NCI-H524 treated with DMSO at 0.1 percent for 48 hours (cell line): ENCODE data around the gene RAB29.
A peak's percentile ranks its signal among the peaks of the same experiment; 100 is the strongest.
"Not testable (repeated sequence)": the region's sequence is repeated elsewhere in the genome, so short reads cannot be mapped to it uniquely, and the experiment has no call there.

ENCODE experiments used
- DNase-seq: peaks from one replicate; lab custom pipeline; 2025; lab: John Stamatoyannopoulos, UW

Gene RAB29, protein sequence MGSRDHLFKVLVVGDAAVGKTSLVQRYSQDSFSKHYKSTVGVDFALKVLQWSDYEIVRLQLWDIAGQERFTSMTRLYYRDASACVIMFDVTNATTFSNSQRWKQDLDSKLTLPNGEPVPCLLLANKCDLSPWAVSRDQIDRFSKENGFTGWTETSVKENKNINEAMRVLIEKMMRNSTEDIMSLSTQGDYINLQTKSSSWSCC

DNA sequence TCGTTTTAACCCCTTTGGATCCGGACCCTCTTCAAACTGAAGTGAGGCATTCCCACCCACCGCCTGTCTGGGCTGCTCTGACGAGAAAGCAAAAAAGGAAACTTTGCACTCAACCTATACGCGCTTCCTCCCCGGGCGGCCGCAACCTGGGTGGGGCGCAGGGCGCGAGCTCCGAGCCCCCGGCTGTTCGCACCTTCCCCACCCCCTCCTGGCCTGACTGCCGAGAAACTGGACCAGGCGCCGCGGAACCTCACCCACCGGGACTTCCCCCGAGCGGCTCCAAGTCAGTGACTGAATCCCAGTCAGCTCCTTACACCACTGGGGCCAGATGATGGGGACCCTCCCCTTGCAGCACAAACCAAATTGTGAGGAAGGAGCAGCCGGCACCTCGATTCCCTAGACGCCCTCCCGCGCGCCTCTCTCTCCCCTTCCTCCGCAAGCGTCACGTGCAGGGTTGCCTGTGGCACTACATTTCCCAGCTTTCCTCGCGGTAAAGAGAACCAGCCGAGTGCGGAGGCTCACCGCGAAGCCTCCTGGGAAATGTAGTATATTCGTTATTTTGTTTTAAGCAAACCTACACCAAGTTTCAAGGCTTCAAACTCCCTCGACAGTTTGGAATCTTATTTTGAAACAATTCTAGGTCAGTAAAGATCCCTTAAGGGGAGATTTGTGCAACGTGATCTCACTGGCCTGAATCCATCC is at the start of gene RAB29:
Gene RAB29 (minus strand): TSS at position 468 of the 702 bp plus-strand sequence. CDS start 526 bp downstream, outside the sequence.
- DNase-seq, result peak; percentile 15

DNA sequence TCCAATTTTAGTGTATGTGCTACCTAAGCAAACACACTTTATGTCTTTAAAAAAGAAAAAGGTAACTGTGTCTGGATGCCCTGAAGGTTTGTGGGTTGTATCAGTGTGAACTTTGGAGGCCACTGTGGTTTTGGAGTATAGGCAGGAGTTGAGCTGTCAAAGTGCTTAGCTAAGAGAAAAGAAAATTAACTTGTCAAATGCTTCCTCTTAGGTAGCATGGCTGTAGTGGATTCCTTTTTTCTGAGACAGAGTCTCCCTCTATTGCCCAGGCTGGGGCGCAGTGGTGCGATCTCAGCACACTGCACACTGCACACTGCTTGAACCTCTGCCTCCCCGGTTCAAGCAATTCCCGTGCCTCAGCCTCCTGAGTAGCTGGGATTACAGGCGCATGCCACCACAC is 48.9 kb upstream of the RAB29 start:
- no peak for DNase-seq

DNA sequence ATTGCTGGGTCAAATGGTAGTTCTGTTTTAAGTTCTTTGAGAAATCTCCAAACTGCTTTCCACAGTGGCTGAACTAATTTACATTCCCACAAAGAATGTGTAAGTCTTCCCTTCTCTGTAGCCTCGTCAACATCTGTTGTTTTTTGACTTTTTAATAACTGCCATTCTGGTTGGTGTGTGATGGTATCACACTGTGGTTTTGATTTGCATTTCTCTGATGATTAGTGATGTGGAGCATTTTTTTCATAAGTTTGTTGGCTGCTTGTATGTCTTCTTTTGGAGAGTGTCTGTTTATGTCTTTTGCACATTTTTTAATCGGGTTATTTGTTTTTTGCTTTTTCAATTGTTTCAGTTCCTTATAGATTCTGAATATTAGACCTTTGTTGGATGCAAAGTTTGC is 48.0 kb upstream of the RAB29 start:
- not testable (repeated sequence) for DNase-seq

DNA sequence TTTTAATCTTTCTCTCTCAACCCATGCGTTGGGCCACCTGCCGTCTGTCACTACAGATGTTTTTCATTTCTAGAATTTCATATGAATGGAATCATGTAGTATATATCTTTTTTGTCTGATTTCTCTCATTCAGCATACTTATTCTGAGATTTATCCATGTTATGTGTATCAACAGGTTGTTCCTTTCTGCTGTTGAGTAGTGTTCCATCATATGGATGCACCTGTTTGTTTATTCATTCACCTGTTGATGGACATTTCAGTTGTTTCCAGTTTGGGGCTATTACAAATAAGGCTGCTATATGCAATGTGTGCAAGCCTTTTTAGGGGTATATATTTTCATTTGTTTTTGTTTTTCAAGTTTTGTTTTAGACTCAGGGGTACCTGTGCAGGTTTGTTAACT is 47.1 kb upstream of the RAB29 start:
- no peak for DNase-seq

DNA sequence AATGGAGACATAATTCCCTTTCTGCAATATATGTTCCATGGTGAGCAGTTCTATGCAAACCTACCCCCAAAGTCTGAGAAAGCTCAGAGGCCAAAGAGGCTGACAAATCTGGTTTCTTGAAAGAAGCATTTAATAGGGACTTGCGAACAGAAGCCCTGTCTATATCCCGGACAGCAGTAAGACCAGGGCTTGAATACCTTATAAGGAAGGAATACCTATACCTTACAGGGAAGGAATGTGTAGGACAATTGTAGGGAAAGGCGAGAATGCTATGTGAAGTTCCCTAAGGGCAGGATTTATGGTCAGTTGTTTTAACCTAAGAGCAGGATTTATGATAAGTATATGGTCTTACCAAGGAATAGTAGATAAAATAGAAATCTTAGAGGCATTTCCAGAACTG is 42.7 kb upstream of the RAB29 start:
- no peak for DNase-seq

DNA sequence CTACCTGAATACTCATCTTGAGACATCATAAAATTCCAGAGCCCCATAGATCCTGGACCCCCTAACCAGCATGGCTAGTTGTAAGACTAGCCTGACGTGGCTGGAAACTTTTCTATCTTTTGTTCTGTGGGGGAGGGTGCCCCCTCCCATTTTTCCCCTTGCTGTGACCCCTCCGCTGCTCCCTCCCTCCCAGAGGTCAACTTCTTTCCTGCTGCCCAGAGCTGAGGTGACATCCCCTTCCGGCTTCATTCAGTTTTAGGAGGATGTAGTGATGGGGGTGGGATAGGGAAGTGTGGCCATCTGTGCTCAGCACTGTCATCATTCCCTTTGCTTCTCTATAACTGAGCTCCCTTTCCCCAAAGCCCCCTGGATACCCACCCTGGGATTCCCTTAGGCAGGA is 42.1 kb upstream of the RAB29 start:
- DNase-seq, result no peak

DNA sequence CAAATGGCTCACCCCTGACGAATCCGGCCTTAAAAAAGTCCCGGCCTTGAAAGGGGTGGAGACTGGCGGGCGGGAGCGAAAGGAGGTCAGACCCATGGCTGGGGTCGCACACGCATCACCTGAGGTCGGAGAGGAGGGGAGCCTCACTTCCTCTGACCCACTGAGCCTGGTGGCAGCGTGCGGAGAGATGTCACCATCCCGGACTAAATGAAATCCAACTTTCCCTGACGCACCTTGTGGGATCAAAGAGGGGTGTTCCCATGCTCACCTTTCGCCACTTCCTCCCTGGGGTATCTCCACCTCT is 38.4 kb upstream of the RAB29 start:
- DNase-seq, result no peak

DNA sequence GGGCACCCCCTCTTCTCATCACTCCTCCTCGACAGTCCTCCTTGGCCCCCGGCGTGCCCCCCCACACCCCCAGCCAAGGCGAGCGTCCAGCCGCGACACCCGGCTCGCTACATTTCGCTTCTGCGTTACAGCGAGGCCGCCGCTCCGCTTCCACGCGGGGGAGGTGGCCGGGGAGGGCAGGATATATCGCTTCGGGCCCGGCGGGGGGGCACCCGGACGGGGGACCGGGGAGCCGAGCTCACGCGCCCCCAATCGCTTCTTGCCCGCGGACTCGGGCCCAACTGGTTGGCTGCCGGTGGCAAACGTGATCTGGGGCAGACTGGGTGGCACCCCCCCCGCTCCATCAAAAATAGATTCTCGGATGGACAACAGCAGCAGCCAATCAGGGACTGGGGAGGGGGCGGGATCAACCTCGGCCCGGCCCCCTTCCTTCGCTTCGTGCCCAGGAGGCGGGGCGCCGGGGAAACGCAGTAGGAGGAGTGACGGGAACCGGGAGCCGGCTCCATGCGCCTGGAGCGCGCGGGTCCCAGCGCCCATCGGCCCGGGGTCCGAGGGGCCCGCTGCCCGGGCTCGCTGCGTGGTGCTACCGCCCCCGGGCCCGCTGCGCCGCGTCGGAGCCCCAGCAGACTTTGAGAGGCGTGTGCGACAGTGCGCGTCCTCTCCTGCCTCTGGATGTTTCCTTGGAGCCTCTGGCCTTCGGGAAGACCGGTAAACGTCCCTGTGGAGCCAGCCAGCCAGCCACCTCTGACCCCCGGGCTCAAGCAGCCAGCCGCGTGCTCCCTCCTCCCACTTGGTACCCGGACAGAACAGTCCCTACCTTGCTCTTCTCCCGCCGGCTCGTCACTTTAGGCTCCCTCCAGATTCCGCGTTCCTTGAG is 37.8 kb upstream of the RAB29 start, which contains the start of gene SLC41A1:
Gene SLC41A1 (minus strand): TSS at position 321 of the 877 bp plus-strand sequence. CDS start 2,757 bp downstream, outside the sequence.
- peak; percentile 61 for DNase-seq

DNA sequence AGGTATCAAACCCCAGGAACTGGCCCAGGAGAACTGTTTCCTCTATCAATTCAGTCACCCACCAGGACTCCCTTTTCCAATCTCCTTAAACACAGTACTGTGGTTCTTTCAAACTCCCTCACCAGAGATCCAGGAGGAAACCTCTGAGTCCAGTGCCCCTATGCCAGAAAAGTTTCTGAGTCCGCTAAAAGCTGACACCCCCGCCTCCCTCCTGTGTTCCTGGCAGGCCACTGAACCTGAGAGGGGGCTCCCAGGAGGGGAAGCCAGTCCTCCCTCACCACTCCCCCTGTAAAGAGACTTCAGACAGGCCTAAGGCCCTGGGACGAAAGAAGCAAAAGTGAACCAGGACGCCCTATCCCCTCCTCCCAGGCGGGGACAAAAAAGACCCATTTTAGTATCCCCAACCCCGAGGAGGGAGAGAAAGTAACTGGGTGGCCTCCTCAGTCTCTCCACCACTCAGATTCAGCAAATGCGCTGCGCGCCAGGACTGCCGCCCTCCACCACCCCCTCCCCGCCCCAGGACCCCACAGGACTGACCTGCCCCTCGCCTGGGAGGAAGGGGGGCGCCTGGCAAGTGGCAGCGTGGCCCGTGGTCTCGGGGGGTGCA is 37.1 kb upstream of the RAB29 start:
- DNase-seq, result no peak

DNA sequence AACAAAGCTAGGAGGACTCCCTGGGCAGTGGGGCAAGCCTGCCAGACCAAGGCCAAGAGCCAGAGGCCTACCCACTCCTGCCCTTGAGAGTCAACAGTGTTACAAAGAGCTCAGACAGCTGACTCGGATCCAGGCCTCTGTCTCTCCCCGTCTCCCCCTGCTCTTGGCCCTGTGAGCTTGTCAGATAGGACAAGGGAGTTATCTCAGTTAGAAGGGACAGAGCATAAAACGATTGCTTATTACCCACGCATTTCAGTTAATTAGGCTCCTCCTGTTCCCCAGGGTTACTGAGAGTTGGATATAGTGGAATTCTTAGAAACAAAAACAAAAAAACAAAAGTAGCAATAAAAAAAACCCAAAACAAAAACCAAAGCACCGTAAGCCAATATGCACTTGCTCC is 36.4 kb upstream of the RAB29 start:
- no peak for DNase-seq

DNA sequence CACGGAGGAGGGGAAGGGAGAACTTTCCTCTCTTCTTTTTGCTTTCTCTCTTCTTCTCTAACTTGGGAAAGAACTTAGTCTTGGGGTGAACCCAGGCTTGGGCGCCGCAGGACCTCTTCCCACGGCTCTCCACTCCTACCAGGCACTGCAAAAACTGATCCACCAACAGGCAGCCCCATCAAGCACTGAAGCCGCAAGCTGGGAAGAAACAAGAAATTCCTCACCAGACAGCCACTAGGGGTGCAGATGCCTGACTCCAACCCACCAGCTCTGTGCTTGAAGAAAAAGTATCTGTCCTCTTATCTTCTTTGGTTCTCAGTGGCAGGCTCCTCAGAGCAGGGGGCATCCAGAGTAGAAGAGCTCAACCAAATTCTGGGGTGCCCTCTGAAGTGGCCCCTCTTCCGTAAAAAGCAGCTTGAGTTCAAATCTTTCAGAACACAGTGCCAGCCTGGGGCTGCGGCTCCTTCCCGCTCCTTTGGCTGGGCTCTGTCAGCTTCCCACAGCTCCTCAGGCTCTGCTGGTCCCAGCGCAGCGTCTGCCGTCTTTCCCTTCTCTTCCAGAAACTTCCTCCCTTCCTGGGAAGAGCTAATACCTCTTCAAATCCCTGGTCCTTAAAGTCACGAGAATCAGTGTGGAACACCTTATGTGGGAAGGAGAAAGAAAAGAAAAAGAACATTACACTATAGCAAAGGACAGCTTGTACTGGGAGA is 35.3 kb upstream of the RAB29 start:
- no peak for DNase-seq

DNA sequence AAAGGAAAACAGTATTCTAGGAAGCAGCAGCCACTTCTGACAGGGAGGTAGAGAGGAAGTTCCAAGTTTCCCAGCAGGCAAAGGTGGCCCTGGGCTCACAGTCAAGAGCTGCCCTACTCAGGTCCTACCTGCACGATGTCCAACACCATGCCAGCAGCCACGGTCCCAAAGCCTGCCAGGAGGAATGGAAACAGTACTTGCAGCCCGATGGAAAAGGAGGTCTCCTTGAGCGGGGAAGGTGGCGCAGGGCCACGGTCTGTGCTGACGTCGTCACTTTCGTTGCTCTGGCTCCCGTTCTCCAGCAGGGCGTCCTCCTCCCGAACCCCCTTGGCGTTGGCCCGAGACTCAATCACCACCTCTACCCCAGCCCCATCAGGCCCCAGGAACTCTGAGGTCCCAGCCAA is 34.7 kb upstream of the RAB29 start:
- no peak for DNase-seq

DNA sequence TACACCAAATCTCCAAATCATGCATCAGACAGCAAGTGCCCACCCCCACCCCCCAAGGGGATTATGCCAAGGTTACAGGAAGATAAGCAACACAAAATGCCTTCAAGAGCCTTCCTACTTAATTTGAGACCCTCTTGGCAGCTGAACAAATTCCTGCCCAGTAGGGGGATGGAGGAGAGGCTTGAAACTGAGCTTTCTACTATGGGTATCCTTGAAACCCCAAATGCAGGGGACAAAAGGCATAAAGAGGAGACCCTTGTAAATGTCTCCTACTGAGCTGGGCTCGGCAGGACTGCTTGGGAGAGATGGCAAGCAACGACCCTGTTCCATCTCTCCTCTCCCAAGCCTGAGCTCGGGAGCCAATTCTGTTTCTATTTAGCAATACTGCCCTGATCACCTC is 34.2 kb upstream of the RAB29 start:
- DNase-seq, result no peak

DNA sequence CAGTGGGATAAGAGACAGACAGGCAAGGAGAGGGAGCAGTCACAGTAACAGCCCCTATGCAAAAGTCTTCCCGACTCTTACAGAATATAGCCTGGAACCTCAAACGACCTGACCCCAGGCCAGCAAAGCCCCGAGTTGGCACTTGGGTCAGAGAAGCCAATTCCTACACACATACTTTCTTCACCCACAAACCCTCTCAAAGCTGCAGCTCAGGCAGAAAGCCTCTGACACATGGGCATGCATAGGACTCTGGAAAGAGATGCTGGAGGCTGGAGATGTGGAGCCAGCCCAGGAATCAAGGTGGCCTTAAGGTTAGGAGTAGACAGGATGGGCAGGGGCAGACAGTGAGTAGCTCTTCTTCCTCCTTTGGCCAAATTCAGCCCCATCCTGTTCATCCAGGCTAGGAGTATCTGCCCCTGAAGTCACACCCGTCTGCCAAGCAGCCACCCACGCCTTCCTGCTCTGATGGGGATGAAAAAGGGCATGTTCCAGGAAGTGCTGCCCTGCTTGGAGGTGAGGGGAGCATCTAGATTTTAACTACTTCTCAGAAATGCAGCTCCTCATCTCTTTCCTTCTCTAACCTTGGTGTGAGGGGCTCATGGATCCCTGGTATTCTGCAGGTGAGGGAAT is 29.9 kb upstream of the RAB29 start:
- no peak for DNase-seq

DNA sequence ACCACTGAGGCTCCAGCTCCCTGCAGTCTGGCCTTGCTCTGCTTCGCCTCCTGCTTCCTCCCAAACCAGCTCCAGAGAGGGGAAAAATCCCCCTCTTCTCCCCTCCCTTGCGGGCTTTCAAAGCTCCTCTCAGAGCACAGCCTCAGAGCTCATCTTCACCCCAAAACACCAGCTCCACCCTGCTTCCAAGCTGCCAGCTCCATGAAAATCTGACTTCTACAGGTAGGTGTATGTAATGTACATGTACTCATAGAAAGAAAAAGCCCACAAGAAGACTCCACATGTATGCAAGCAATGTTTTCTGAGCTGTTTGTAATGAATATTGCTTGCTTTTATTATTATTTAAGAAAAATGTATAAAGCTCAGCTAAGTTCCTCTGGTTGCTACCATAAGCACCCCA is 29.3 kb upstream of the RAB29 start:
- DNase-seq, result no peak

DNA sequence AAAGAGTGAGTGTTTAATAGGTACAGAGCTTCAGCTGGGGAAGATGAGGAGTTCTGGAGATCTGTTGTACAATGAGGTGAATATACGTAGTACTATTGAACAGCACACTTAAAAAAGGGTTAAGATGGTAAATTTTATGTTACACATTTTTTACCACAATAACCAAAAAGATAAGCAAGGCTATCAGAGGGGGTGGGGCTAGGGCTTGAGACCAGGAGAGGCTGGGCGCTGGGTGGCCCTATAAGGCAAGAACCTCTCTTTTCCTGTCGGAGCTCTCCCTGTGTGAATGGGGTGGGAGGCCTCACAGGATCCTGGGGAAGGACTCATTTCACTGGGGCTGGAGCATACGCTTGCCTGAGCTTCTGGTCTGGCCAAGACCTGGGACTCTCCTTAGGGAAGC is 28.7 kb upstream of the RAB29 start:
- no peak for DNase-seq

DNA sequence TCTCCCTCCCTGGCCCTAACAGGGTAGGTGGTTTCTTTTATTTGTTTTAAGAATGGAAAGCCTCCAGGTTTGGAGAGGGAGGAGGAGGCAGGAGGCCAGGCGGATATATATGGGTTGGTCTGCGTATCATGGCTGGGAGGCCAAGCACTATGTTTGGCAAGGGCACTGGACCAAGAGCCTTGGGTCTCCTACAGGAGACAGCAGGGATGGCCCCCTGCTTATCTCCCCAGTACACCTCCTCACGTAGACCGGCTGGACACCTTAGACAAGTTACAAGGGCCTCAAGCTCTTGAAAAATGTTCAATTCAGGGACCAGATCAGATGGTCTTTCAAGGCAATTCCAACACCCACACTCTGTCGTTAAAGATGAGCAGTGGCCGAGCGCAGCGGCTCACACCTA is 26.8 kb upstream of the RAB29 start:
- no peak for DNase-seq

DNA sequence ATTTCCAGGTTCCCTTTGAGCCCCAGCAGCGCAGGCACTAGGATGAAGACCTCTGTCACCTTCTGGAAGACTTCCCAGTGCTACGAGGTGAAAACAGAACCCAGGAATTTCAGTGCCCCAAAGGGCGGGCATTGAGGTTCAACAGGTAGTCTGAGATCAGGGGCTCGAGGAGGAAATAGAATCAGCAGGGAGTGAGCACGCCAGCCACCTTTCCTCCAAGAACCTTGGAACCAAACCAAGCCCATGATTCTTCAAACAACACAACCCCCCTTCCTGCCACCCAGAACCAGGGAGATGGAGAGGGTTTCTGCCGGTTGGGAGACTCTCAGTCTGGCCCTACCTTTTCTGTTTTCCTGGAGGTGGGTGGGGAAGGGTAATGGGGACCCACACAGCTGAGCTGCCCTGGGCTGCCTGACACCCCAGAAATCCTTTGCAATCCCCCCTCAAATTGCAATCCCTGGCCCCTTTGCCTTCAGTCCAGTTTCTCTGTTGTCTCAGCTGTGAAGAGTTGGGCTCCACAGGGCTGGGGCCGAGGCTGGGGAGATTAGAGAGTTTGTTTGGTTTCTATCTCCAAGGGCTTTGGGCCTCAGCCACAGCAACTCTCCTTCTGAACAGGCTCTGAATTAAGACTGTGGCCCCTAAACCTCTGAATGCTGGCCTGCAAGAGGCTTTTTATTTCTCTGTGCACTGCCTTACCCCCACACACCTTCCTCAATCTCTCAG is 25.9 kb upstream of the RAB29 start:
- no peak for DNase-seq

DNA sequence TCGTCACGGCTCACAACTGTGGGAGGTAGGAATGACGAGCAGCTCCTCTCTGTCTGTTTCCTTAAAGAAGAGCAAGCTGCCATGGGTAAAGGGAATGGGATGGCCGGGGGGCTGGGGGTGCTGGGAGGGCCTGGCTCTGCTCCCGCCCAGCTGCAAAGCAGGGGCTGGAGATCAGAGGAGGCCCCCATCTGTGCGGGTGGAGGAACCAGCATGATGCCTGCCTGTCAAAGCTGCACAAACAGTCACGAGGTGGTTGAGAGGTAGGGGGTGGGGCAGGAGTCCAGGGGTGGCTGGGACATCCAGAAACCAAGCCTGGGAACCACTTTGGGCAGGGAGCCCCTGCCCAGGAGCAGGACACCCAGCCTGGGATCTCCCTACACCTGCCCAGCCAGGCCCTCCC is 25.1 kb upstream of the RAB29 start:
- no peak for DNase-seq

DNA sequence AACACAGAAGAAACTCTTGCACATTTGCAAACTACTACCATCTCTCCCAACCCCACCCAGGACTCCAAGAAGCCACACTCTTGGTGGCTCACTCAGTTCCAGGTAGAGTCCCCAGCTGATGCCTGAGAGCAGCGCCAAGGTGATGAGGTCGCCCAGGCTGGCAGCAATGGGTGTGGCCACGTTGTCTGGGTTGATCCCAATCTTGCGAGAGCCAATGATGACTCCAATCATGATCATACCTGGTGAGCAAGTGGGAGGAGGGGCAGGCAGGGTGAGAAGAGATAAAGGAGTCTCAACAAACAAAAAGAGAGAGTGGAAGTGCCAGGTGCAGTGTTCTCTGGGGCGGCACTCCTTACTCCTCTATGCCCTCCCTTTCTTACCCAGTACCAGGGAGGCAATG is 23.3 kb upstream of the RAB29 start:
- no peak for DNase-seq

DNA sequence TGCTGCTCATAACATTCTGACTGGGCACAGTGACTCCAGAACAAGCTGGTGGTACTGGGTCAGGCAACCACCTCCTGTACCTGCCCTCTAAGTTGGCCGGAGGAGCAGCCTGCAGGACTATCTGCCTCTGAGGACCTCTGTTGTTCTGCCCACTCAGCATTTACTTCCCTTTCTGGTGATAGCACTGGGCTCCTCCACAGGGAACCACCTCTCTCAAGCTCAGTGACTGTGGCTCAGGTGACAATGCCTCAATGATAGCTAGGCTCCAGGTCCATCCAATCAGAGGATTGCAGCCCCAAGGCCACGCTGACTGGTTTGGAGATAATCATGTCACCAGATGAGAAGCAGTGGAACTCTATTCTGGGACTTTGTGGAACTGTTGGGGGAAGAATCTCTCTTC is 21.9 kb upstream of the RAB29 start:
- DNase-seq, result no peak
